Gastrocnemius medialis (tissue), 4 donors: Measurements from ENCODE around the gene ARHGAP25.

Experiments used
- POLR2A ChIP-seq, 2 donors: fragments of 450-650 bp; IDR thresholded peaks; one replicate each; pipeline ENCODE4 v1.6.1; 2017; ENCODE audit warnings: antibody characterized with exemption in 2 of 2, mild to moderate bottlenecking in 2 of 2, moderate library complexity in 2 of 2
- TF ChIP-seq, protein P1 (sequence below), 5 experiments: fragments of 450-650 bp in 3 of 5; fragments of 200-600 bp in 2 of 5; sonication (generic) in 2 of 5; IDR thresholded peaks in 4 of 5; conservative IDR thresholded peaks in 1 of 5; 1 replicate in 4 of 5; 2 replicates in 1 of 5; pipeline ENCODE4 v1.5.1; 2016 to 2019; ENCODE audit warnings: antibody characterized with exemption in 5 of 5, mild to moderate bottlenecking in 3 of 5, moderate library complexity in 3 of 5

- no peak for TF ChIP-seq POLR2A (IDR thresholded peaks at IDR 0.05)
- TF ChIP-seq, protein P1, sequence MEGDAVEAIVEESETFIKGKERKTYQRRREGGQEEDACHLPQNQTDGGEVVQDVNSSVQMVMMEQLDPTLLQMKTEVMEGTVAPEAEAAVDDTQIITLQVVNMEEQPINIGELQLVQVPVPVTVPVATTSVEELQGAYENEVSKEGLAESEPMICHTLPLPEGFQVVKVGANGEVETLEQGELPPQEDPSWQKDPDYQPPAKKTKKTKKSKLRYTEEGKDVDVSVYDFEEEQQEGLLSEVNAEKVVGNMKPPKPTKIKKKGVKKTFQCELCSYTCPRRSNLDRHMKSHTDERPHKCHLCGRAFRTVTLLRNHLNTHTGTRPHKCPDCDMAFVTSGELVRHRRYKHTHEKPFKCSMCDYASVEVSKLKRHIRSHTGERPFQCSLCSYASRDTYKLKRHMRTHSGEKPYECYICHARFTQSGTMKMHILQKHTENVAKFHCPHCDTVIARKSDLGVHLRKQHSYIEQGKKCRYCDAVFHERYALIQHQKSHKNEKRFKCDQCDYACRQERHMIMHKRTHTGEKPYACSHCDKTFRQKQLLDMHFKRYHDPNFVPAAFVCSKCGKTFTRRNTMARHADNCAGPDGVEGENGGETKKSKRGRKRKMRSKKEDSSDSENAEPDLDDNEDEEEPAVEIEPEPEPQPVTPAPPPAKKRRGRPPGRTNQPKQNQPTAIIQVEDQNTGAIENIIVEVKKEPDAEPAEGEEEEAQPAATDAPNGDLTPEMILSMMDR (IDR thresholded peaks at IDR 0.05 in 4 of 5, conservative IDR thresholded peaks at IDR 0.05 in 1 of 5): no peak
Measured at GRCh38 chr2:68749345-68749744, 14.7 kb downstream of the ARHGAP25 start.
